Activated CD4-positive, alpha-beta memory T cell treated with anti-CD3 and anti-CD28 coated beads for 36 hours (primary cell): ENCODE results near the gene TNK1. TPM values are rescaled to one million over a fixed set of nuclear protein-coding genes. Genes with fewer than 3 reads are reported as not detected.

Source experiments
- CTCF ChIA-PET: fragments of 350-600 bp; sonication (Branson Sonifier 250); formaldehyde crosslinking; loops from one replicate; lab custom pipeline; 2021; ENCODE audit warnings: antibody characterized with exemption, inconsistent platforms; lab: Charles Lee
- POLR2A ChIA-PET: fragments of 350-600 bp; sonication (Branson Sonifier 250); formaldehyde crosslinking; loops from one replicate; lab custom pipeline; 2021; ENCODE audit warnings: antibody characterized with exemption; lab: Charles Lee
- DNase-seq: peaks from one replicate; pipeline ENCODE4 v3.0.0-alpha.2; 2020
- H3K27ac Mint-ChIP-seq: one replicate; pipeline ENCODE4 v1.8.0; 2021; ENCODE audit warnings: mixed read lengths
- H3K27me3 Mint-ChIP-seq: one replicate; pipeline ENCODE4 v1.8.0; 2021; ENCODE audit warnings: mixed read lengths
- H3K36me3 Mint-ChIP-seq: one replicate; pipeline ENCODE4 v1.8.0; 2021; ENCODE audit warnings: mixed read lengths
- H3K4me1 Mint-ChIP-seq: one replicate; pipeline ENCODE4 v1.8.0; 2021; ENCODE audit warnings: low read depth, mixed read lengths
- H3K4me3 Mint-ChIP-seq: one replicate; pipeline ENCODE4 v1.8.0; 2021; ENCODE audit warnings: mild to moderate bottlenecking, mixed read lengths
- H3K9me3 Mint-ChIP-seq: one replicate; pipeline ENCODE4 v1.8.0; 2021; ENCODE audit warnings: mixed read lengths
- intact Hi-C: fragments of 100-400 bp; cut with micrococcal nuclease; formaldehyde crosslinking; loops from one replicate; pipeline ENCODE4 v1.15.1; 2023
- total RNA-seq, 2 experiments: library from RNA; stranded (reverse); gene quantifications; one replicate each; pipeline ENCODE4 v1.2.3, GENCODE V29; 2021

Gene TNK1
- total RNA-seq, 2 experiments from 2014 or later = 3.7 to 4.4 TPM

- no peaks in the 10 kb centered on the region for H3K9me3 Mint-ChIP-seq
- POLR2A ChIA-PET = no interaction called here
Observed at GRCh38 chr17:7415784-7416183, 34.9 kb downstream of the TNK1 start.

GRCh38 chr17:7416323-7416722 is 35.4 kb downstream of the TNK1 start:
- no peak for DNase-seq
- no peak overlapping the region for H3K4me3 Mint-ChIP-seq
- no peaks in the 10 kb centered on the region for H3K4me1 Mint-ChIP-seq
- intact Hi-C loops = no loop called here
- H3K27me3 Mint-ChIP-seq = no peaks in the 10 kb centered on the region
- CTCF ChIA-PET = no interaction called here
- POLR2A ChIA-PET = no interaction called here
- no peak overlapping the region for H3K27ac Mint-ChIP-seq
- H3K9me3 Mint-ChIP-seq = no peaks in the 10 kb centered on the region
- no peaks in the 10 kb centered on the region for H3K36me3 Mint-ChIP-seq

More at GRCh38 chr17:7415784-7416183, 34.9 kb downstream of the TNK1 start:
- CTCF ChIA-PET = no interaction called here
- Mint-ChIP-seq H3K27ac (no peak overlapping the region), H3K4me3 (no peak overlapping the region), H3K36me3 (no peaks in the 10 kb centered on the region), H3K4me1 (no peaks in the 10 kb centered on the region), H3K27me3 (no peaks in the 10 kb centered on the region)
- DNase-seq = no peak
- intact Hi-C loops = no loop called here

GRCh38 chr17:7417056-7417655 is 36.3 kb downstream of the TNK1 start:
- Mint-ChIP-seq H3K4me3 (no peak overlapping the region), H3K27ac (no peak overlapping the region), H3K4me1 (no peaks in the 10 kb centered on the region), H3K27me3 (no peaks in the 10 kb centered on the region), H3K36me3 (no peaks in the 10 kb centered on the region), H3K9me3 (no peaks in the 10 kb centered on the region)
- intact Hi-C loops = no loop called here
- ChIA-PET POLR2A (no interaction called here), CTCF (interaction anchor here (0.8 kb wide), 1 partner anchor 121 kb away, joined by 3 read pairs; no protein-coding TSS in a partner anchor)
- DNase-seq = no peak

GRCh38 chr17:7418472-7419152 is 37.7 kb downstream of the TNK1 start:
- Mint-ChIP-seq H3K36me3 (no peaks in the 10 kb centered on the region), H3K4me1 (no peaks in the 10 kb centered on the region), H3K27ac (no peak overlapping the region), H3K27me3 (no peaks in the 10 kb centered on the region), H3K4me3 (no peak overlapping the region), H3K9me3 (no peaks in the 10 kb centered on the region)
- ChIA-PET POLR2A (no interaction called here), CTCF (no interaction called here)
- no peak for DNase-seq
- intact Hi-C loops = no loop called here

- no peak within 1 kb of the TSS for H3K27ac Mint-ChIP-seq
- ChIA-PET CTCF (interaction anchor here (1.3 kb wide), 1 partner anchor 64 kb away, joined by 4 read pairs; no protein-coding TSS in a partner anchor), POLR2A (no interaction called here)
- H3K36me3 Mint-ChIP-seq = no peaks in the 10 kb centered on the region
- intact Hi-C loops = no loop called here
- no peak for DNase-seq
- H3K4me1 Mint-ChIP-seq = no peaks in the 10 kb centered on the region
- H3K9me3 Mint-ChIP-seq = no peaks in the 10 kb centered on the region
- no peaks in the 10 kb centered on the region for H3K27me3 Mint-ChIP-seq
- H3K4me3 Mint-ChIP-seq = no peak within 1 kb of the TSS
Observed at GRCh38 chr17:7419819-7420610, 39.1 kb downstream of the TNK1 start, which contains the start of gene SPEM1. Gene SPEM1, plus strand, starts transcription at chr17:7420324. Its CDS starts 61 bp downstream, at chr17:7420385.

DNA sequence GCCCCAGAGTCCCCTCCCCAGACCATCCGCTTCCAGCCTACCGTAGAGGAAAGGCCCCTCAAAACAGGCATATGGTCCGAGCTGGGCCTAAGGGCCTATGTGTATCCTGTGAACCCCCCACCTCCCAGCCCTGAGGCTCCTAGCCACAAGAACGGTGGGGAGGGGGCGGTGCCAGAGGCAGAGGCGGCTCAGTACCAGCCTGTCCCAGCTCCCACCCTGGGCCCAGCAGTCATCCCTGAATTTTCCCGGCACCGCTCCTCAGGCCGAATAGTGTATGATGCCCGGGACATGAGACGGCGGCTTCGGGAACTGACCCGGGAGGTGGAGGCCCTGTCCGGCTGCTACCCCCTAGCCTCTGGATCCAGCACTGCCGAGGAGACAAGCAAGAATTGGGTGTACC is 40.3 kb downstream of the TNK1 start:
- H3K27ac Mint-ChIP-seq = no peak overlapping the region
- intact Hi-C loops = no loop called here
- CTCF ChIA-PET = interaction anchor here (1.3 kb wide), 1 partner anchor 65 kb away, joined by 4 read pairs; no protein-coding TSS in a partner anchor
- H3K9me3 Mint-ChIP-seq = no peaks in the 10 kb centered on the region
- no peaks in the 10 kb centered on the region for H3K36me3 Mint-ChIP-seq
- H3K27me3 Mint-ChIP-seq = peaks cover 2% of the 10 kb centered on the region
- H3K4me1 Mint-ChIP-seq = no peaks in the 10 kb centered on the region
- POLR2A ChIA-PET = no interaction called here
- DNase-seq = no peak
- H3K4me3 Mint-ChIP-seq = no peak overlapping the region

DNA sequence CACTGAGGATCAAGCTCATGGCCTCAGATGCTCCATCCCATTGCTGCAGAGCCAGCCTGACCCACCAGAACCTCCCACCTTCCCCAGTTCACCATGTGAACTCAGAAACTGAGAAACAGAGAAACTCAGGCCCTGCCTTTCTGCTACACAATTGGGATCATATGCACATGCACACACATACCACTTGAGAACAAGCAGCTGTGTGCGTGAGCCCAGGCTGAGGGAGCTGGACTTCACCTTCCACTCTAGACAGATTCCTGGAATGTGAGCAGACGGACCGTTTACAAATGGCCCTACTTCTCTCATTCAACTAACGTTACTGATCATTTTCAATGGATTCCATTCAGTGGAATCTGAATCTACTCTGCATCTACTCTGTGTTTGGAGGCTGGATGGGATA is 42.8 kb downstream of the TNK1 start:
- POLR2A ChIA-PET = no interaction called here

GRCh38 chr17:7425316-7425715 is 44.4 kb downstream of the TNK1 start, which contains the start of gene SPEM2:
Gene SPEM2, plus strand, starts transcription at chr17:7425616. Its CDS starts 73 bp downstream, at chr17:7425689.
- Mint-ChIP-seq H3K36me3 (no peaks in the 10 kb centered on the region), H3K4me1 (no peaks in the 10 kb centered on the region), H3K4me3 (no peak within 1 kb of the TSS), H3K27ac (no peak within 1 kb of the TSS), H3K27me3 (peaks cover 2% of the 10 kb centered on the region), H3K9me3 (no peaks in the 10 kb centered on the region)
- CTCF ChIA-PET = interaction anchor here (1.5 kb wide), 2 partner anchors 12 to 69 kb away, joined by 4 read pairs; no protein-coding TSS in a partner anchor
- POLR2A ChIA-PET = no interaction called here
- DNase-seq = no peak
- intact Hi-C loops = no loop called here

More for the DNA sequence above, 42.8 kb downstream of the TNK1 start:
- CTCF ChIA-PET = no interaction called here
- DNase-seq = no peak
- intact Hi-C loops = no loop called here
- no peaks in the 10 kb centered on the region for H3K36me3 Mint-ChIP-seq
- no peak overlapping the region for H3K4me3 Mint-ChIP-seq
- H3K27ac Mint-ChIP-seq = no peak overlapping the region
- H3K9me3 Mint-ChIP-seq = no peaks in the 10 kb centered on the region
- no peaks in the 10 kb centered on the region for H3K4me1 Mint-ChIP-seq
- peaks cover 2% of the 10 kb centered on the region for H3K27me3 Mint-ChIP-seq

GRCh38 chr17:7425756-7426155 is 44.9 kb downstream of the TNK1 start:
- POLR2A ChIA-PET = no interaction called here
- H3K9me3 Mint-ChIP-seq = no peaks in the 10 kb centered on the region
- no peak overlapping the region for H3K27ac Mint-ChIP-seq

GRCh38 chr17:7426203-7426863 is 45.4 kb downstream of the TNK1 start:
- ChIA-PET POLR2A (no interaction called here), CTCF (no interaction called here)
- Mint-ChIP-seq H3K27ac (no peak overlapping the region), H3K36me3 (no peaks in the 10 kb centered on the region), H3K4me1 (no peaks in the 10 kb centered on the region), H3K9me3 (no peaks in the 10 kb centered on the region), H3K27me3 (peaks cover 2% of the 10 kb centered on the region), H3K4me3 (no peak overlapping the region)
- intact Hi-C loops = no loop called here
- no peak for DNase-seq

More at GRCh38 chr17:7425756-7426155, 44.9 kb downstream of the TNK1 start:
- CTCF ChIA-PET = interaction anchor here (1.5 kb wide), 2 partner anchors 11 to 69 kb away, joined by 4 read pairs; no protein-coding TSS in a partner anchor
- Mint-ChIP-seq H3K27me3 (peaks cover 2% of the 10 kb centered on the region), H3K36me3 (no peaks in the 10 kb centered on the region), H3K4me1 (no peaks in the 10 kb centered on the region), H3K4me3 (no peak overlapping the region)
- DNase-seq = no peak
- intact Hi-C loops = no loop called here

DNA sequence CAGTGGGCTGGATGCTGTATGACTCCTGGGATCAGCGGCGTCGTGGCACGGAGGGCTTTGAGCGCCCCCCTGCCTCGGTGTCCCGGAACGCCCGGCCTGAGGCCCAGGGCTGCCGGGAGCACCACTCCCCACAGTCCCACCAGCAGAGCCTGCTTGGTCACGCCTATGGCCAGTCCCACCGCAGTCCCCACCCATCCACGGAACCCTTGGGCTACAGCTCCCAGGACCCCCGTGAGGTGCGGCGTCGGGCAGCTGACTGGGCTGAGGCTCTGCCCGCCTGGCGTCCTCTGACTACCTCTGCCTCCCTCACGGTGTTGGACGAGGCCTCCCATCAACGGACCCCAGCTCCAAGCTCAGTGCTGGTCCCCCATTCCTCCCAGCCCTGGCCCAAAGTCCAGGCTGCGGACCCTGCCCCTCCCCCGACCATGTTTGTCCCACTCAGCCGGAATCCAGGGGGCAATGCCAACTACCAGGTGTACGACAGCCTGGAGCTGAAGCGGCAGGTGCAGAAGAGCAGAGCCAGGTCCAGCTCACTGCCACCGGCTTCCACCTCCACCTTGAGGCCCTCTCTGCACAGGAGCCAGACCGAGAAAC is 46.1 kb downstream of the TNK1 start:
- no peaks in the 10 kb centered on the region for H3K36me3 Mint-ChIP-seq
- no peaks in the 10 kb centered on the region for H3K4me1 Mint-ChIP-seq
- intact Hi-C loops = no loop called here
- no peak overlapping the region for H3K4me3 Mint-ChIP-seq
- peaks cover 2% of the 10 kb centered on the region for H3K27me3 Mint-ChIP-seq
- ChIA-PET CTCF (no interaction called here), POLR2A (no interaction called here)
- H3K27ac Mint-ChIP-seq = no peak overlapping the region
- no peaks in the 10 kb centered on the region for H3K9me3 Mint-ChIP-seq
- DNase-seq = no peak
